ENCODE results near the gene SLC5A4.
A peak's percentile ranks its signal among the peaks of the same experiment; 100 is the strongest.

Gene SLC5A4

GRCh38 chr22:32232191-32232830 is 22.8 kb downstream of the SLC5A4 start:
- DNase-seq, result no peak

- DNase-seq, result no peak
Observed at GRCh38 chr22:32226326-32227104, 28.6 kb downstream of the SLC5A4 start.

GRCh38 chr22:32222991-32223390 is 32.2 kb downstream of the SLC5A4 start:
- no peak for DNase-seq

GRCh38 chr22:32219026-32219425 is 36.1 kb downstream of the SLC5A4 start:
- no peak for DNase-seq

- DNase-seq, result no peak
Observed at GRCh38 chr22:32218470-32218869, 36.7 kb downstream of the SLC5A4 start.

GRCh38 chr22:32217465-32217864 is 37.7 kb downstream of the SLC5A4 start:
- DNase-seq, result no peak

- no peak for DNase-seq
Observed at GRCh38 chr22:32216911-32217310, 38.2 kb downstream of the SLC5A4 start.

GRCh38 chr22:32211011-32211410 is 44.1 kb downstream of the SLC5A4 start:
- DNase-seq, result no peak

GRCh38 chr22:32208681-32209080 is 46.5 kb downstream of the SLC5A4 start:
- DNase-seq, result no peak

GRCh38 chr22:32207971-32208480 is 47.1 kb downstream of the SLC5A4 start:
- no peak for DNase-seq

GRCh38 chr22:32206774-32207758 is 48.1 kb downstream of the SLC5A4 start:
- peak in 1 of 2 experiments; percentile 9 for DNase-seq

- no peak for DNase-seq
Observed at GRCh38 chr22:32205974-32206773, 49.0 kb downstream of the SLC5A4 start.

- peak; percentile 72 to 79 for DNase-seq
Observed at GRCh38 chr22:32204856-32205722, 50.1 kb downstream of the SLC5A4 start, which contains the start of gene RFPL2. Gene RFPL2 (minus strand): TSS chr22:32205073. CDS start chr22:32202451, 2,622 bp downstream.

GRCh38 chr22:32204040-32204855 is 50.9 kb downstream of the SLC5A4 start:
- DNase-seq, result peak; percentile 56 to 63

GRCh38 chr22:32203181-32204039 is 51.7 kb downstream of the SLC5A4 start:
- no peak for DNase-seq

GRCh38 chr22:32202539-32203180 is 52.5 kb downstream of the SLC5A4 start:
- DNase-seq, result peak; percentile 8 to 13

- DNase-seq, result no peak
Observed at GRCh38 chr22:32202161-32202538, 53.0 kb downstream of the SLC5A4 start.

- DNase-seq, result no peak
Observed at GRCh38 chr22:32200752-32201151, 54.4 kb downstream of the SLC5A4 start.

GRCh38 chr22:32199961-32200360 is 55.2 kb downstream of the SLC5A4 start:
- no peak for DNase-seq
